ENCODE results near the gene ASAP2.

DNA sequence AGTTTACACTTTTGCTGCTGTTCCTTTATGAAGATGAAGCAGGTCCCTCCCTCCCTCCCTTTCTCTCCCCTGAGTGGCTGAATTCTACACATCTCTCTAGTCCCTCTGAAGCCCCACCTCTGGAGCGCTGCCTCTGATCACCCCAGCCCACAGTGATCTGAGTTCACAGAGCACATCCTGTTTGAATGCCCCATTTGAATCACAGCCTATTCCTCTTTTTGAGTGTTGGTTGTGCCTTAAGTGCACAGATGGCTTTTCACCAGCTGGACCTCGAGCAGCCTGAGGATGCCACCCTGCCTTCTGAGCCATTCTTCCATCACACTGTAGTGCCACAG lies 129.6 kb downstream of the ASAP2 start:
- TF ChIP-seq, protein P1, sequence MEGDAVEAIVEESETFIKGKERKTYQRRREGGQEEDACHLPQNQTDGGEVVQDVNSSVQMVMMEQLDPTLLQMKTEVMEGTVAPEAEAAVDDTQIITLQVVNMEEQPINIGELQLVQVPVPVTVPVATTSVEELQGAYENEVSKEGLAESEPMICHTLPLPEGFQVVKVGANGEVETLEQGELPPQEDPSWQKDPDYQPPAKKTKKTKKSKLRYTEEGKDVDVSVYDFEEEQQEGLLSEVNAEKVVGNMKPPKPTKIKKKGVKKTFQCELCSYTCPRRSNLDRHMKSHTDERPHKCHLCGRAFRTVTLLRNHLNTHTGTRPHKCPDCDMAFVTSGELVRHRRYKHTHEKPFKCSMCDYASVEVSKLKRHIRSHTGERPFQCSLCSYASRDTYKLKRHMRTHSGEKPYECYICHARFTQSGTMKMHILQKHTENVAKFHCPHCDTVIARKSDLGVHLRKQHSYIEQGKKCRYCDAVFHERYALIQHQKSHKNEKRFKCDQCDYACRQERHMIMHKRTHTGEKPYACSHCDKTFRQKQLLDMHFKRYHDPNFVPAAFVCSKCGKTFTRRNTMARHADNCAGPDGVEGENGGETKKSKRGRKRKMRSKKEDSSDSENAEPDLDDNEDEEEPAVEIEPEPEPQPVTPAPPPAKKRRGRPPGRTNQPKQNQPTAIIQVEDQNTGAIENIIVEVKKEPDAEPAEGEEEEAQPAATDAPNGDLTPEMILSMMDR (conservative IDR thresholded peaks at IDR 0.05; ENCODE audit: low read length) = no peak
- no peak for TF ChIP-seq EZH2phosphoT487 (IDR thresholded peaks at IDR 0.05; ENCODE audit: borderline replicate concordance)
